Neuron (in vitro differentiated cells): ENCODE measurements around the gene SPATA31D4.
"Not testable (repeated sequence)": the region's sequence is repeated elsewhere in the genome, so short reads cannot be mapped to it uniquely, and the experiment has no call there.

Source experiments
- H2AFZ ChIP-seq: one replicate; pipeline ENCODE4 v1.6.1; 2013; ENCODE audit warnings: low read depth, mild to moderate bottlenecking, inconsistent platforms, low read length, moderate library complexity
- H3K27me3 ChIP-seq: one replicate; pipeline ENCODE4 v1.6.1; 2013; ENCODE audit warnings: low read length; ENCODE audit not compliant: insufficient read depth
- H3K36me3 ChIP-seq: one replicate; pipeline ENCODE4 v1.6.1; 2013; ENCODE audit warnings: low read length; ENCODE audit not compliant: insufficient read depth
- H3K4me1 ChIP-seq: one replicate; pipeline ENCODE4 v1.6.1; 2013; ENCODE audit warnings: low read length; ENCODE audit not compliant: insufficient read depth
- H3K4me3 ChIP-seq: 2 replicates; pipeline ENCODE4 v1.5.1; 2013; ENCODE audit warnings: mild to moderate bottlenecking, low read length, moderate library complexity
- H3K9me3 ChIP-seq: one replicate; pipeline ENCODE4 v1.6.1; 2013; ENCODE audit warnings: low read length

The SPATA31D4 gene

DNA sequence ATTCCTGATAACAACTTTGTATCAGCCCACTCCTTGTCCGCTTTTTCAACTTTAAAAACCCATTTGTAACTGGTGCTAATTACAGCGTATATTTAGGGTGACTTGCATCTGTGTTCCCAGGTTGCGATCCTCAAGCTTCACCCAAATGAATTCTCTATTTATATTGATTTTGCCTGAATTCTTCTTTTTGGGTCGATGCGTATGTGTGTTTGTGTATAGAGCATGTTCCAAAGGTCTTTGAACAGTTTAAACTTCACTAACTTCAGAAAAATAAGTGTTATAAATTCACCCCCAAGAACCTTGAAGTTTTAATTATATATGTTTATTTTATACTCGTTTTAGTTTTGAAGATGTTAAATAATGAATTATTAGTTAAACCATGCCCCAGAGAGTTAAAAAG, 16.1 kb upstream of the SPATA31D4 start:
- Histone ChIP-seq H3K36me3 (no peaks in the 10 kb centered on the region), H3K9me3 (no peaks in the 10 kb centered on the region), H3K27me3 (no peaks in the 10 kb centered on the region), H2AFZ (no peak overlapping the region), H3K4me1 (no peaks in the 10 kb centered on the region), H3K4me3 (no peak overlapping the region)

DNA sequence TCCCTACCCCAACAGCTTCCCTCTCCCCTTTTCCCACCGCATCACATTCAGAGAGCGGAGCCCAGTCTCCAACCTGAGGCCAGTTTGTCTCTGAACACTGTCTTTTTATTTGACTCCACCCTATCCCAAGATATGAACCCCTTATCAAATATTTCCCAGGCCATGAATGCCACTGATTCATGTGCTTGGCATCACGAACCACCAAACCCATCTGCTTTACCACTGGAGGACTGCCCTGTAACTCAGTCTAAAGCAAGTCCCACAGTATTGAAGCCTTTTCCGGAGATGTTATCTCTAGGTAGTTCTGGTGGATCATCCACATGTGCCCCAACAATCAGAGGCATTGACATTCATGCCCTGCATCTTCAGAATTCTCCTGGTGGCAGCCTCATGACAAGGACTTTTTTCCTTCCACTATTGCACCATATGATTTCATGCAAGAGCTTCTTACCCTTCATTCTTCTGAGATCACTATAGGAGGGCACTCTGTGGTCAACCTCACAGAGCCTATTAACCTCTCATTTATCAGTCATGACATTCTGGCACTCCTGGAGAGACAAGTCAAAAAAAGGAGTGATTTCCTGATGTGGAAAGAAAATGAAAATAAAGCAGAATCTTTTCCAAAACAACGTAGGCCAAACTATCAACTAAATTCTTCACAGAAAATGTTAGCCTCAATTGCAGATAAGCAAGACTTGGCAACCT, 12.3 kb upstream of the SPATA31D4 start:
- H3K4me1 ChIP-seq: no peaks in the 10 kb centered on the region
- no peaks in the 10 kb centered on the region for H3K9me3 ChIP-seq
- no peaks in the 10 kb centered on the region for H3K27me3 ChIP-seq
- no peaks in the 10 kb centered on the region for H3K36me3 ChIP-seq
- no peak overlapping the region for H3K4me3 ChIP-seq
- no peak overlapping the region for H2AFZ ChIP-seq

GRCh38 chr9:81918507-81918906, 9.7 kb upstream of the SPATA31D4 start:
- not testable (repeated sequence) for H2AFZ ChIP-seq, H3K36me3 ChIP-seq, H3K4me1 ChIP-seq, H3K27me3 ChIP-seq, H3K9me3 ChIP-seq, H3K4me3 ChIP-seq

GRCh38 chr9:81930147-81930546, 1.9 kb downstream of the SPATA31D4 start:
- H3K4me3 ChIP-seq, H3K9me3 ChIP-seq, H3K27me3 ChIP-seq, H2AFZ ChIP-seq, H3K4me1 ChIP-seq, H3K36me3 ChIP-seq: not testable (repeated sequence)

- H3K4me3 ChIP-seq, H2AFZ ChIP-seq, H3K4me1 ChIP-seq, H3K36me3 ChIP-seq, H3K9me3 ChIP-seq, H3K27me3 ChIP-seq: not testable (repeated sequence)
These were observed 5.3 kb downstream of the SPATA31D4 start for GRCh38 chr9:81933547-81933946.

- H2AFZ ChIP-seq, H3K4me3 ChIP-seq, H3K9me3 ChIP-seq, H3K36me3 ChIP-seq, H3K4me1 ChIP-seq, H3K27me3 ChIP-seq: not testable (repeated sequence)
These were observed 15.2 kb downstream of the SPATA31D4 start, which contains the start of gene SPATA31D3 for GRCh38 chr9:81943393-81943792. Gene SPATA31D3 (plus strand): TSS chr9:81943500. CDS start chr9:81943586, 86 bp downstream.

DNA sequence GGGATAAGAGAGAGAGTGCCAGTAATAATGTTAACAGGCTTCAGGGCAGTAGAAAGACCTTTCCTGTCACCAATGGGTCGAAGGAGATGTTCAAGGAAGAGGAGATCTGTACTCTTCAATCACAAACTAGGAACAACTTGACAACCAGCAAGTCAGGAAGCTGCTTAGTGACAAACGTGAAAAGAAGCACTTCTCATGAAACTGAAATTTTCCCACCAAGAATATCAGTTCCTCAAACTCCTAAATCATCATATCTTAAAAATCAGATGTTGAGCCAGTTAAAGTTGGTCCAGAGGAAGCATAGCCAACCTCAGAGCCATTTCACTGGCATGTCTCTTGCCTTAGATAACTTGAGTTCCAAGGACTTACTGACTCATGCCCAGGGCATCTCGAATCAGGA, 20.4 kb downstream of the SPATA31D4 start:
- not testable (repeated sequence) for H3K4me3 ChIP-seq, H3K9me3 ChIP-seq, H3K27me3 ChIP-seq, H2AFZ ChIP-seq, H3K4me1 ChIP-seq, H3K36me3 ChIP-seq

DNA sequence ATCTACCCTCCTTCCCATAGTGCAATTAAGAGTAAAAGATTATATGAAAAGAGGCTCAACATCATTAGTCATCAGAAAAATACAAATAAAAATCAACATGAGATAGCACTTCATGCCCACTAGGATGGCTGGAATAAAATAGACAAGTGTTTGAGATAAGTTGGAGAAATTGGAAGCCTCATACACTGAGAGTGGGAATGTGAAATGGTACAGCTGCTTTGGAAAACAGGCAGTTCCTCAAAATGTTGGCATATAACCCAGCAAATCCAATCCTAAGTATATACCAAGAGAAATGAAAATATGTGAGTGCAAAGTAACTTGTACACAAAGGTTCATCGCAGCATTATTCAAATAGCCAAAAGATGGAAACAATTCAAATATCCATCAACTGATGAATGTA, 24.9 kb downstream of the SPATA31D4 start:
- Histone ChIP-seq H3K4me3 (no peak overlapping the region), H2AFZ (no peak overlapping the region), H3K4me1 (no peaks in the 10 kb centered on the region), H3K9me3 (peaks cover 3% of the 10 kb centered on the region), H3K27me3 (no peaks in the 10 kb centered on the region), H3K36me3 (no peaks in the 10 kb centered on the region)

DNA sequence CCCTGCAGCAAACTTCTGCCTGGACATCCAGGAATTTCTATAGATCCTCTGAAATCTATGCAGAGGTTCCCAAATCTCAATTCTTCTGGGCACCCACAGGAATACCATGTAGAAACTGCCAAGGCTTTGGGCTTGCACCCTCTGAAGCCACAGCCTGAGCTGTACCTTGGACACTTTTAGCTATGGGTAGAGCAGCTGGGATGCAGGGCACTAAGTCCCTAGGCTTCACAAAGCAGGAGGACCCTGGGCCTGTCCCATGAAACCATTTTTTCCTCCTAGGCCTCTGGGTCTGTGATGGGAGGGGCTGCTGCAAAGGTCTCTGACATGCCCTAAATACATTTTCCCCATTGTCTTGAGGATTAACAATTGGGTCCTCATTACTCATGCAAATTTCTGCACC, 27.4 kb downstream of the SPATA31D4 start:
- Histone ChIP-seq H3K36me3 (no peaks in the 10 kb centered on the region), H3K4me3 (no peak overlapping the region), H3K27me3 (no peaks in the 10 kb centered on the region), H3K9me3 (peaks cover 3% of the 10 kb centered on the region), H2AFZ (no peak overlapping the region), H3K4me1 (no peaks in the 10 kb centered on the region)

DNA sequence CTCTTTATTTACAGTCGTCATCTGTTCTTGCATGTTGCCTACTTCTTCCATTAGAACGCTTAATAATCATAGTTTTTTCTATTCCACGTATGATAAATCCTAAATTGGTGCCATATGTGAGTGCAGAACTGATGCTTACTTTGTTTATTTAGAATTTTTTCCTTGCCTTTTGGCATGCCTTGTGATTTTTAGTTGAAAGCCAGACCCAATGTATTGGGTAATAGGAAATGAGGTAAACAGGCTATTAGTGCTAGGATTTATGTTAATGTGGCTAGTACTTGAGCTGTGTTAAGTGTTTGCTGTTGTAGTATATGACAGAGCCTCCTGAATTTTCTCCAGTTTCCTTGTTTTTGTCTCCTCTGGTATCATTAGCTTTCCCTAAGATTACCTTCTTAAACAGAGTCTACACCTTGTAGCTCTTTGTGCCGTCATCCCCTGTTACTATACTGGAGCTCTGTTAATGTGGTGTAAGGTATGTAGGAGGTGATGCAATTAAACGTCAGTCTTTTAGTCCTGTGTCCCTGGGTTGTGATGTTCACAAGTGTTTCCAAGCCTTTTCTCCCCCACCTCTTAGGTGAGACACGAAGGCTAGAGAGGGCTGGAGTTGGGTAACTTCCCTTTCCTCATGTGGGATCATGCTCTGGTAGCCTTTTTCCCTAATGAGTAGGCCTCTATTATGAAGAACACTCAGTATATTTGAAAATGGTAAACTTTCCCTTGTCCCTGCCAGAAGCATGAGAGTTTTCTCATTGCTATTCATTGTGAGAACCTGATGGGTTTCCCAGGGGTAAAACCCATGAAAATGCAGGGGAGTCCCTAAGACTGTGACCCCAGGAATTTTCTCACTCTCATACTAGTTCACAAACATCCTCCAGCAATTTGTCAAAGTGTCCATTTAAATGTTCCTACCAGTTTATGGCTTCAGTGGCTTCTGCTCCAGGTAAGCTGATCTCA, 36.3 kb downstream of the SPATA31D4 start:
- Histone ChIP-seq H3K9me3 (no peaks in the 10 kb centered on the region), H3K4me3 (no peak overlapping the region)

GRCh38 chr9:81968026-81968425, 39.8 kb downstream of the SPATA31D4 start:
- Histone ChIP-seq H2AFZ (no peak overlapping the region), H3K4me3 (no peak overlapping the region), H3K27me3 (no peaks in the 10 kb centered on the region), H3K36me3 (no peaks in the 10 kb centered on the region), H3K9me3 (no peaks in the 10 kb centered on the region), H3K4me1 (no peaks in the 10 kb centered on the region)

More for the DNA sequence above, 36.3 kb downstream of the SPATA31D4 start:
- H2AFZ ChIP-seq: no peak overlapping the region
- H3K4me1 ChIP-seq: no peaks in the 10 kb centered on the region
- H3K27me3 ChIP-seq: no peaks in the 10 kb centered on the region
- H3K36me3 ChIP-seq: no peaks in the 10 kb centered on the region

DNA sequence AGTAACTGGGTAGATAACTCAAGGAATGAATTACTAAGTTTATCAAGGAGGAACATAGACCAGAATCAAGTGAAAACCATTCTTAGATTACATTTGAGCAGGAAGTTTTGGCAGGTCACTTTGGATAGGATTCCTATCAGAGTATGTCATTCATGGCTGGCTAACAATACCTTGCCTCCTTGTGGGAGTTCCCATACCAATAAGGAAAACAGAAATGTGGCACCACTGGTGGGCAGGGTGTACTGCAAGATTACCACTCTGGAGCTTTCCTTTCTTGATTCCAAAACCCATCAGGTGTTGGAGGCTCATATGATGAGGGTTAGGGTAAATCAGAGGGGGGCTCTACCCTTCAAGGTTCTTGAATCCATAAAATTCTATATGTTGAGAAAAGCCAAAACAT, 41.7 kb downstream of the SPATA31D4 start:
- Histone ChIP-seq H3K27me3 (no peaks in the 10 kb centered on the region), H3K4me3 (no peak overlapping the region), H3K36me3 (no peaks in the 10 kb centered on the region), H3K9me3 (no peaks in the 10 kb centered on the region), H3K4me1 (no peaks in the 10 kb centered on the region), H2AFZ (no peak overlapping the region)

DNA sequence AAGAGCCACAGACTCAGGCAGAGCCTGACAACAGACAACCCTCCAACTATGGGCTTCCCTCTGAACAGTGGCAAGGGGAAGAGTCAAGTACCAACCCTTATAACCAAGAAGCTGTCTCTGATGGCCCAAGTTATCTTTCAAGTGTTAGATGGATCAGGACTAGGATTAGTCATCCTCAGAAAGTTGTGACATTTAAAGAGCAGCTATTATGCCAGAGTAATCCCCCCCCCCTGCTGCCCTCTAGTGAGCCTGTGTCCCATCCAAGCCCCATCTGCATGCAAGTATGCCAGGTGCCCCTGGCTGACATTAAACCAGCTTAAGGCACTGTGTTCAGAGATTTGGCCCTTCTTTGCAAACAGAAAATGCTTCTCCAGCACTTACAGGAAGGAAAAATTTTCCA, 43.5 kb downstream of the SPATA31D4 start:
- Histone ChIP-seq H3K4me1 (no peaks in the 10 kb centered on the region), H3K36me3 (no peaks in the 10 kb centered on the region), H3K4me3 (no peak overlapping the region), H3K9me3 (no peaks in the 10 kb centered on the region), H2AFZ (no peak overlapping the region), H3K27me3 (no peaks in the 10 kb centered on the region)
